Kidney (tissue), 14 donors: Measurements from ENCODE around the gene RPL7L1. TPM values are rescaled to one million over a fixed set of nuclear protein-coding genes. Genes with fewer than 3 reads are reported as not detected.

ENCODE experiments used
- DNase-seq, 5 donors: peaks; one replicate each; pipeline ENCODE4 v3.0.0-alpha.2; 2013 to 2020
- FAIRE-seq: peaks from 2 replicates; lab custom pipeline; 2012; peaks lifted over from hg19 to GRCh38; lab: Jason Lieb, UNC
- H3K27ac ChIP-seq, 2 donors: one replicate each; pipeline ENCODE4 v1.7.0; 2013; ENCODE audit warnings: low read depth in 2 of 2, low read length in 2 of 2, inconsistent platforms in 1 of 2
- H3K27me3 ChIP-seq: one replicate; pipeline ENCODE4 v1.7.1; 2013; ENCODE audit warnings: low read length, inconsistent platforms; ENCODE audit not compliant: control insufficient read depth, insufficient read depth
- H3K36me3 ChIP-seq, 3 donors: one replicate each; pipeline versions ENCODE4 v1.7.0 to v1.7.1; 2013; ENCODE audit warnings: low read length in 3 of 3, control low read depth in 1 of 3, inconsistent platforms in 1 of 3; ENCODE audit not compliant: insufficient read depth in 3 of 3, control insufficient read depth in 2 of 3
- H3K4me1 ChIP-seq, 3 donors: one replicate each; pipeline versions ENCODE4 v1.7.0 to v1.7.1; 2013; ENCODE audit warnings: low read length in 3 of 3, inconsistent platforms in 1 of 3, low read depth in 1 of 3; ENCODE audit not compliant: control insufficient read depth in 2 of 3, insufficient read depth in 2 of 3
- H3K4me3 ChIP-seq, 3 donors: one replicate each; pipeline versions ENCODE4 v1.7.0 to v1.8.1; 2013; ENCODE audit warnings: low read length in 3 of 3, control low read depth in 1 of 3, inconsistent platforms in 1 of 3
- H3K9ac ChIP-seq, 3 donors: one replicate each; pipeline versions ENCODE4 v1.7.0 to v1.7.1; 2013; ENCODE audit warnings: low read length in 3 of 3, control low read depth in 1 of 3, inconsistent platforms in 1 of 3
- H3K9me3 ChIP-seq, 3 donors: one replicate each; pipeline versions ENCODE4 v1.7.0 to v1.7.1; 2013; ENCODE audit warnings: low read length in 3 of 3, control low read depth in 1 of 3, inconsistent platforms in 1 of 3; ENCODE audit not compliant: control insufficient read depth in 2 of 3, insufficient read depth in 1 of 3
- CTCF ChIP-seq: IDR thresholded peaks from 3 replicates; pipeline ENCODE4 v1.5.1; 2012; ENCODE audit warnings: mild to moderate bottlenecking, moderate library complexity, borderline replicate concordance; ENCODE audit not compliant: insufficient read depth; ENCODE audit errors: extremely low read depth
- intact Hi-C: fragments of 100-400 bp; cut with DNase I; formaldehyde crosslinking; loops from one replicate; pipeline ENCODE4 v1.11.1; 2022
- polyA plus RNA-seq: library from polyadenylated mRNA; stranded (reverse); fragments of 350-450 nt; fragmentation: Illumina TruSeq; extraction: RNeasy Lipid Tissue Mini Kit (QIAGEN cat#74804); gene quantifications from one replicate; pipeline ENCODE4 v1.2.3, GENCODE V29; 2014; ENCODE audit warnings: low read depth, low replicate concordance; ENCODE audit not compliant: insufficient read depth
- total RNA-seq: library from RNA; stranded (reverse); fragmentation: NEBNext Ultra II Directional; extraction: Animal tissue kit (Norgen Biotek cat#: 25700); gene quantifications from one replicate; pipeline ENCODE4 v1.2.1, GENCODE V29; 2021
- donor health status: control.
- donor health status: control.
- donor health status: control.
- donor health status: control.
- donor health status: control.
- donor health status: DM: yes; HTN: yes; CAD: no.
- donor health status: Normal renal cell carcinoma (clear cell type).

RPL7L1 gene
- total and polyA plus RNA-seq, 2 donors from 2014 or later, result 47.0 to 80.7 TPM

GRCh38 chr6:42914546-42914945 is 35.1 kb downstream of the RPL7L1 start:
- DNase-seq, result no peak
- no peak for TF ChIP-seq CTCF
- Histone ChIP-seq H3K4me3 (no peak overlapping the region), H3K9me3 (no peaks in the 10 kb centered on the region), H3K4me1 (peaks cover 0 to 3% (median 0%) of the 10 kb centered on the region in 3 donors), H3K9ac (no peak overlapping the region), H3K36me3 (no peaks in the 10 kb centered on the region), H3K27me3 (no peaks in the 10 kb centered on the region), H3K27ac (no peak overlapping the region)
- intact Hi-C loops, result no loop called here
- no peak for FAIRE-seq

- intact Hi-C loops, result no loop called here
- no peaks in the 10 kb centered on the region for H3K27me3 ChIP-seq
- H3K27ac ChIP-seq, result no peak within 1 kb of the TSS
- no peak within 1 kb of the TSS for H3K4me3 ChIP-seq
- no peak within 1 kb of the TSS for H3K9ac ChIP-seq
- TF ChIP-seq CTCF, result no peak
- H3K9me3 ChIP-seq, result no peaks in the 10 kb centered on the region
- no peaks in the 10 kb centered on the region for H3K36me3 ChIP-seq
- DNase-seq (no peak), FAIRE-seq (no peak)
- peaks cover 0 to 3% (median 0%) of the 10 kb centered on the region in 3 donors for H3K4me1 ChIP-seq
These were observed 36.3 kb downstream of the RPL7L1 start, which contains the start of gene PTCRA for GRCh38 chr6:42915732-42916131. Gene PTCRA (plus strand): TSS chr6:42916053. CDS start chr6:42916070, 17 bp downstream.

GRCh38 chr6:42916288-42916687 is 36.9 kb downstream of the RPL7L1 start:
- no peak for FAIRE-seq

More at GRCh38 chr6:42916288-42916687, 36.9 kb downstream of the RPL7L1 start:
- Histone ChIP-seq H3K27ac (no peak overlapping the region), H3K36me3 (no peaks in the 10 kb centered on the region), H3K27me3 (no peaks in the 10 kb centered on the region), H3K4me3 (no peak overlapping the region), H3K9ac (no peak overlapping the region), H3K4me1 (peaks cover 0 to 3% (median 0%) of the 10 kb centered on the region in 3 donors), H3K9me3 (no peaks in the 10 kb centered on the region)
- intact Hi-C loops, result no loop called here
- no peak for TF ChIP-seq CTCF
- DNase-seq, result no peak
